ENCODE measurements around the gene RCAN2.
A peak's percentile ranks its signal among the peaks of the same experiment; 100 is the strongest.

RCAN2 gene

GRCh38 chr6:46491628-46492547 lies 639 bp upstream of the RCAN2 start:
- peak; percentile 2 for DNase-seq

GRCh38 chr6:46490425-46491200 lies 636 bp downstream of the RCAN2 start:
- DNase-seq, result no peak

- DNase-seq, result no peak
Measured at GRCh38 chr6:46486181-46486580, 5.1 kb downstream of the RCAN2 start.

- DNase-seq, result no peak
Measured at GRCh38 chr6:46484081-46484820, 7.0 kb downstream of the RCAN2 start.

GRCh38 chr6:46476301-46476700 lies 14.9 kb downstream of the RCAN2 start:
- DNase-seq, result no peak

- DNase-seq, result no peak
Measured at GRCh38 chr6:46473881-46474280, 17.4 kb downstream of the RCAN2 start.

GRCh38 chr6:46472243-46472642 lies 19.0 kb downstream of the RCAN2 start:
- DNase-seq, result no peak

GRCh38 chr6:46469021-46469420 lies 22.2 kb downstream of the RCAN2 start:
- no peak for DNase-seq

GRCh38 chr6:46468403-46469010 lies 22.7 kb downstream of the RCAN2 start:
- no peak for DNase-seq

GRCh38 chr6:46466570-46466969 lies 24.7 kb downstream of the RCAN2 start:
- DNase-seq, result no peak

GRCh38 chr6:46465294-46466165 lies 25.7 kb downstream of the RCAN2 start:
- DNase-seq, result no peak

- DNase-seq, result no peak
Measured at GRCh38 chr6:46456297-46456696, 35.0 kb downstream of the RCAN2 start.

- no peak for DNase-seq
Measured at GRCh38 chr6:46454691-46455090, 36.6 kb downstream of the RCAN2 start.

GRCh38 chr6:46453741-46454316 lies 37.4 kb downstream of the RCAN2 start:
- no peak for DNase-seq

GRCh38 chr6:46453216-46453615 lies 38.0 kb downstream of the RCAN2 start:
- no peak for DNase-seq

- DNase-seq, result no peak
Measured at GRCh38 chr6:46452312-46452917, 38.8 kb downstream of the RCAN2 start.

- DNase-seq, result no peak
Measured at GRCh38 chr6:46451343-46451742, 39.9 kb downstream of the RCAN2 start.

GRCh38 chr6:46444772-46445454 lies 46.3 kb downstream of the RCAN2 start:
- no peak for DNase-seq

GRCh38 chr6:46443623-46444022 lies 47.6 kb downstream of the RCAN2 start:
- no peak for DNase-seq

GRCh38 chr6:46440641-46441040 lies 50.6 kb downstream of the RCAN2 start:
- DNase-seq, result no peak
